GM12801 (cell line): ENCODE measurements around the gene SMIM17.

ENCODE experiments used
- TF ChIP-seq, protein P1 (sequence below): IDR thresholded peaks from one replicate; pipeline ENCODE4 v1.5.1; 2011; ENCODE audit warnings: control low read depth; ENCODE audit not compliant: insufficient read length; ENCODE audit errors: extremely low read depth

The SMIM17 gene

GRCh38 chr19:56603829-56604228, 39.1 kb upstream of the SMIM17 start:
- TF ChIP-seq, protein P1, sequence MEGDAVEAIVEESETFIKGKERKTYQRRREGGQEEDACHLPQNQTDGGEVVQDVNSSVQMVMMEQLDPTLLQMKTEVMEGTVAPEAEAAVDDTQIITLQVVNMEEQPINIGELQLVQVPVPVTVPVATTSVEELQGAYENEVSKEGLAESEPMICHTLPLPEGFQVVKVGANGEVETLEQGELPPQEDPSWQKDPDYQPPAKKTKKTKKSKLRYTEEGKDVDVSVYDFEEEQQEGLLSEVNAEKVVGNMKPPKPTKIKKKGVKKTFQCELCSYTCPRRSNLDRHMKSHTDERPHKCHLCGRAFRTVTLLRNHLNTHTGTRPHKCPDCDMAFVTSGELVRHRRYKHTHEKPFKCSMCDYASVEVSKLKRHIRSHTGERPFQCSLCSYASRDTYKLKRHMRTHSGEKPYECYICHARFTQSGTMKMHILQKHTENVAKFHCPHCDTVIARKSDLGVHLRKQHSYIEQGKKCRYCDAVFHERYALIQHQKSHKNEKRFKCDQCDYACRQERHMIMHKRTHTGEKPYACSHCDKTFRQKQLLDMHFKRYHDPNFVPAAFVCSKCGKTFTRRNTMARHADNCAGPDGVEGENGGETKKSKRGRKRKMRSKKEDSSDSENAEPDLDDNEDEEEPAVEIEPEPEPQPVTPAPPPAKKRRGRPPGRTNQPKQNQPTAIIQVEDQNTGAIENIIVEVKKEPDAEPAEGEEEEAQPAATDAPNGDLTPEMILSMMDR: no peak

DNA sequence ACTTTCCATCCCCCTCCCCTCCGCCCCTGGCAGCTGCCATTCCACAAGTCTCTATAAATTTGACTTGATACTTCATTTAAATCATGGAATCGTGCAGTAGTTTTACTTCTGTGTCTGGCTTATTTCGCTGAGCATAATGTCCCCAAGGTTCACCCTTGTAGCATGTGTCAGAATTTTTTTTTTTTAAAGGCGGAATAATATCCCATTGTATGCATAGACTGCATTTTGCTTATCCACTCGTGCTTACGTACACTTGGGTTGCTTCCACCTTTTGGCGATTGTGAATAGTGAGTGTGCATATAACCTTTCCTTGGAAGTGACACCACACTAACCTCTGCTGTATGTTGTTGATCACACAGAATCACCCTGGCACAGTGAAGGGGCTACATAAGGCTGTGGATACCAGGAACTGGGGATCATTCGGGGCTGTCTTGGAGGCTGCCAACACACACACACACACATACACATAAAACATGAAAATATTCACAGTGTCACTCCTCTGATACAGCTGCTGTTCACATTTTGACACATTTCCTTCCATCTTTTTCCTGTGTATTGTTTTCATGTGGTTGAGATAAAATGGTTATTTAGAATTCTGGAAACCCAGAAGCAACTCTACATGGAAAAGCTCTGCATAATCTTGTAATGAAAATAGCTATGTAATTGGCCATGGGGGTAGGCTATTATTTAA, 34.5 kb upstream of the SMIM17 start:
- TF ChIP-seq, protein P1: no peak

DNA sequence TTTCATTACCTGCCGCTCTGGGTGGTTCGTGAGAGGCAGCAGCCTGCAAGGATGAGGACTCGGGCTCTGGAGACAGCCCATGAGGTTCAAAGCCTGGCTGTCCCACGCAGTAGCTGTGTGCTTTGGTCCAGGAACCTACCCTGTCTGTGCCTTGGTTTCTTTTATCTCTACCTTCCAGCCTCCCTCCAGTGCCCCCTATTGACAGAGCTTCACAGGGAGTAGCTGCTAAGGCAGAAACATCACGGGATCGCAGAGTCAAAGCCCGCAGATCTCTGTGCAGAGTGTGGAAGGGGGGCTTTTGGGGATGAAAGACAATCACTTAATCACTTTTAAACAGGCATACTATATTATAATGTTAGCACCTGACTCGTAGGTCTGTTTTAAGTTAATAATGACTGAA, 31.7 kb upstream of the SMIM17 start:
- TF ChIP-seq, protein P1: no peak

- TF ChIP-seq, protein P1: no peak
Observed at GRCh38 chr19:56612737-56613136, 30.2 kb upstream of the SMIM17 start.

- TF ChIP-seq, protein P1: no peak
Observed at GRCh38 chr19:56613639-56614038, 29.3 kb upstream of the SMIM17 start.

- TF ChIP-seq, protein P1: no peak
Observed at GRCh38 chr19:56617531-56617930, 25.4 kb upstream of the SMIM17 start.

GRCh38 chr19:56619121-56619520, 23.8 kb upstream of the SMIM17 start:
- TF ChIP-seq, protein P1: no peak
